OCI-LY7 (cell line): ENCODE results near the gene LIN37. TPM values are rescaled to one million over a fixed set of nuclear protein-coding genes. Genes with fewer than 3 reads are reported as not detected.

ENCODE experiments used
- BruUV-seq: library from RNA; stranded (reverse); fragments of 400-500 nt; replicated peaks from 2 replicates; lab custom pipeline; 2021; lab: Mats Ljungman, UMichigan
- CTCF ChIA-PET: fragments of 300-600 bp; sonication (Branson Sonifier 250); formaldehyde crosslinking; loops from one replicate; lab custom pipeline; 2022; ENCODE audit warnings: antibody characterized with exemption; ENCODE audit not compliant: unreplicated experiment; lab: Charles Lee
- POLR2A ChIA-PET: fragments of 300-600 bp; sonication (Branson Sonifier 250); formaldehyde crosslinking; loops from one replicate; lab custom pipeline; 2022; ENCODE audit warnings: antibody characterized with exemption; lab: Charles Lee
- DNase-seq: peaks from one replicate; pipeline ENCODE4 v3.0.0-alpha.2; 2015; ENCODE audit warnings: low spot score
- H2AFZ ChIP-seq: fragments of 200-600 bp; sonication (generic), shearing (Covaris generic); 2 replicates; pipeline ENCODE4 v1.6.1; 2014; ENCODE audit warnings: mild to moderate bottlenecking, antibody characterized with exemption, low read length, moderate library complexity
- H3K27ac ChIP-seq: fragments of 200-600 bp; sonication (generic); 2 replicates; pipeline ENCODE4 v1.5.1; 2014; ENCODE audit warnings: mixed run types, low read depth, mild to moderate bottlenecking, moderate library complexity, low read length, inconsistent platforms; ENCODE audit not compliant: poor library complexity, severe bottlenecking
- H3K36me3 ChIP-seq: fragments of 200-600 bp; sonication (generic); 2 replicates; pipeline ENCODE4 v1.6.1; 2014; ENCODE audit warnings: mild to moderate bottlenecking, antibody characterized with exemption, low read length, moderate library complexity, mixed read lengths; ENCODE audit not compliant: insufficient read depth
- H3K4me1 ChIP-seq: fragments of 200-600 bp; sonication (generic); 2 replicates; pipeline ENCODE4 v1.5.1; 2014; ENCODE audit warnings: mild to moderate bottlenecking, low read length; ENCODE audit not compliant: insufficient read depth, poor library complexity, severe bottlenecking
- H3K4me2 ChIP-seq: fragments of 200-600 bp; sonication (generic); 2 replicates; pipeline ENCODE4 v1.6.1; 2014; ENCODE audit warnings: mild to moderate bottlenecking, low read length
- H3K4me3 ChIP-seq: fragments of 200-600 bp; sonication (generic); 2 replicates; pipeline ENCODE4 v1.5.1; 2014; ENCODE audit warnings: mild to moderate bottlenecking, low read depth, low read length; ENCODE audit not compliant: poor library complexity, severe bottlenecking
- H3K79me2 ChIP-seq: fragments of 200-600 bp; sonication (generic); 2 replicates; pipeline ENCODE4 v1.6.1; 2016; ENCODE audit warnings: low read depth, mild to moderate bottlenecking, low read length, moderate library complexity, mixed read lengths; ENCODE audit not compliant: insufficient read depth
- H3K9me2 ChIP-seq: fragments of 200-600 bp; sonication (generic); 2 replicates; pipeline ENCODE4 v1.6.1; 2016; ENCODE audit warnings: mild to moderate bottlenecking, low read length, mixed read lengths; ENCODE audit not compliant: insufficient read depth
- H3K9me3 ChIP-seq: fragments of 200-600 bp; sonication (generic); 2 replicates; pipeline ENCODE4 v1.6.1; 2014; ENCODE audit warnings: mild to moderate bottlenecking, mixed run types, low read length, mixed read lengths
- H4K20me1 ChIP-seq: fragments of 200-600 bp; sonication (generic); 2 replicates; pipeline ENCODE4 v1.6.1; 2014; ENCODE audit warnings: mild to moderate bottlenecking, antibody characterized with exemption, low read length, moderate library complexity, mixed read lengths; ENCODE audit not compliant: insufficient read depth
- EZH2phosphoT487 ChIP-seq: fragments of 200-600 bp; sonication (generic); IDR thresholded peaks from 2 replicates; pipeline ENCODE4 v1.6.1; 2018; ENCODE audit warnings: low read depth, borderline replicate concordance, mild to moderate bottlenecking, mixed run types, antibody characterized with exemption, low read length, moderate library complexity, mixed read lengths
- intact Hi-C: fragments of 100-400 bp; cut with micrococcal nuclease; formaldehyde crosslinking; loops from one replicate; pipeline ENCODE4 v1.10.0; 2022; ENCODE audit not compliant: unreplicated experiment
- total RNA-seq, 2 experiments: library from RNA; depleted of rRNA in 1 of 2; stranded (reverse); fragments of >200 nt in 1 of 2; shearing (Covaris generic) in 1 of 2; gene quantifications; 2 replicates each; pipeline ENCODE4 v1.2.3, GENCODE V29; 2014 to 2022
- TF ChIP-seq, protein P1 (sequence below): fragments of 200-600 bp; sonication (generic); conservative IDR thresholded peaks from 2 replicates; pipeline ENCODE4 v1.5.1; 2014; ENCODE audit warnings: mild to moderate bottlenecking, antibody characterized with exemption, low read length, moderate library complexity, mixed read lengths

LIN37 gene
- total RNA-seq, 2 experiments from 2014 or later = 11.6 to 11.7 TPM

GRCh38 chr19:35734273-35734672 is 14.1 kb upstream of the LIN37 start:
- TF ChIP-seq, protein P1, sequence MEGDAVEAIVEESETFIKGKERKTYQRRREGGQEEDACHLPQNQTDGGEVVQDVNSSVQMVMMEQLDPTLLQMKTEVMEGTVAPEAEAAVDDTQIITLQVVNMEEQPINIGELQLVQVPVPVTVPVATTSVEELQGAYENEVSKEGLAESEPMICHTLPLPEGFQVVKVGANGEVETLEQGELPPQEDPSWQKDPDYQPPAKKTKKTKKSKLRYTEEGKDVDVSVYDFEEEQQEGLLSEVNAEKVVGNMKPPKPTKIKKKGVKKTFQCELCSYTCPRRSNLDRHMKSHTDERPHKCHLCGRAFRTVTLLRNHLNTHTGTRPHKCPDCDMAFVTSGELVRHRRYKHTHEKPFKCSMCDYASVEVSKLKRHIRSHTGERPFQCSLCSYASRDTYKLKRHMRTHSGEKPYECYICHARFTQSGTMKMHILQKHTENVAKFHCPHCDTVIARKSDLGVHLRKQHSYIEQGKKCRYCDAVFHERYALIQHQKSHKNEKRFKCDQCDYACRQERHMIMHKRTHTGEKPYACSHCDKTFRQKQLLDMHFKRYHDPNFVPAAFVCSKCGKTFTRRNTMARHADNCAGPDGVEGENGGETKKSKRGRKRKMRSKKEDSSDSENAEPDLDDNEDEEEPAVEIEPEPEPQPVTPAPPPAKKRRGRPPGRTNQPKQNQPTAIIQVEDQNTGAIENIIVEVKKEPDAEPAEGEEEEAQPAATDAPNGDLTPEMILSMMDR = no peak
- TF ChIP-seq EZH2phosphoT487 = no peak
- Histone ChIP-seq H3K4me2 (no peak overlapping the region), H3K4me1 (peaks cover 14% of the 10 kb centered on the region), H3K27ac (no peak overlapping the region), H3K9me2 (no peaks in the 10 kb centered on the region), H3K4me3 (no peak overlapping the region), H4K20me1 (no peaks in the 10 kb centered on the region), H2AFZ (no peak overlapping the region), H3K79me2 (no peaks in the 10 kb centered on the region), H3K9me3 (no peaks in the 10 kb centered on the region), H3K36me3 (peaks cover 98% of the 10 kb centered on the region)
- DNase-seq = no peak
- ChIA-PET POLR2A (interaction anchor here (0.7 kb wide), 1 partner anchor 13 kb away, joined by 3 read pairs; no protein-coding TSS in a partner anchor), CTCF (no interaction called here)
- no TSS peak for BruUV-seq
- intact Hi-C loops = no loop called here

DNA sequence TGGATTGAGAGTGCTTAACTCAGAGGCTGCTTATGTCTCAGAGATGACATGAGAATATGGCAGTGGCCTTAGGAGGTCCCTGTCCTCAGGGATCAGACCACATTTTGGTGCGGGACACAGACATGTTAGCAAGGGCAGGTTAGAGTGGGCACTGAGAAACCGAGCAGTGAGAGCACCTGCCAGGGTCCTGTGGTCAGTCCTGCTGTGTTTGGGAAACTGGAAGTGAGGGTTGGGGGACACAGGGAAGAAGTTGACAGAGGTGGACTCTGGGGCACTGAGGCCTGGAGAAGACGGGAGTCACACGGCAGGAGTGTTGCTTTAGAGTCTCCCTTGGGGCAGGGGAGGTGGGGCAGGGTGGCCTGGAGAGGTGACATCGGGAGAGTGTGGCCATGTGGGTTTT is 13.5 kb upstream of the LIN37 start:
- no peak overlapping the region for H3K27ac ChIP-seq
- TF ChIP-seq, protein P1 = no peak
- H3K36me3 ChIP-seq = peaks cover 97% of the 10 kb centered on the region
- CTCF ChIA-PET = no interaction called here
- H3K4me2 ChIP-seq = no peak overlapping the region
- H3K9me3 ChIP-seq = no peaks in the 10 kb centered on the region
- H3K9me2 ChIP-seq = no peaks in the 10 kb centered on the region
- no peak overlapping the region for H2AFZ ChIP-seq
- peaks cover 19% of the 10 kb centered on the region for H3K4me1 ChIP-seq
- no peak overlapping the region for H3K4me3 ChIP-seq
- no peaks in the 10 kb centered on the region for H3K79me2 ChIP-seq
- BruUV-seq = no TSS peak
- intact Hi-C loops = no loop called here
- no peak for DNase-seq
- POLR2A ChIA-PET = interaction anchor here (0.7 kb wide), 1 partner anchor 12 kb away, joined by 3 read pairs; no protein-coding TSS in a partner anchor
- no peaks in the 10 kb centered on the region for H4K20me1 ChIP-seq

- peaks cover 75% of the 10 kb centered on the region for H3K36me3 ChIP-seq
- intact Hi-C loops = loop anchor here (1.0 kb wide), 1 partner anchor 19 kb away; the partner anchor contains the start of gene KMT2B
Observed at GRCh38 chr19:35736913-35737886, 11.2 kb upstream of the LIN37 start.

More at GRCh38 chr19:35736913-35737886, 11.2 kb upstream of the LIN37 start:
- H3K27ac ChIP-seq = peak overlapping the region; percentile 25
- no peak overlapping the region for H3K4me2 ChIP-seq
- H3K4me3 ChIP-seq = no peak overlapping the region
- H4K20me1 ChIP-seq = no peaks in the 10 kb centered on the region
- DNase-seq = peak; percentile 56
- H2AFZ ChIP-seq = no peak overlapping the region
- ChIA-PET POLR2A (no interaction called here), CTCF (no interaction called here)
- peaks cover 31% of the 10 kb centered on the region for H3K4me1 ChIP-seq
- TF ChIP-seq, protein P1 = peak; percentile 63
- no peak for TF ChIP-seq EZH2phosphoT487
- H3K9me3 ChIP-seq = no peaks in the 10 kb centered on the region
- BruUV-seq = no TSS peak
- no peaks in the 10 kb centered on the region for H3K79me2 ChIP-seq
- no peaks in the 10 kb centered on the region for H3K9me2 ChIP-seq
